HUES64 (cell line): Measurements from ENCODE around the gene DOK5.

ENCODE experiments used
- H3K27ac ChIP-seq: 2 replicates; pipeline ENCODE4 v1.7.0; 2013; ENCODE audit warnings: low read depth, low read length, inconsistent platforms
- H3K27me3 ChIP-seq: 2 replicates; pipeline ENCODE4 v1.6.1; 2013; ENCODE audit warnings: mild to moderate bottlenecking, low read length; ENCODE audit not compliant: insufficient read depth
- H3K36me3 ChIP-seq: 2 replicates; pipeline ENCODE4 v1.6.1; 2013; ENCODE audit warnings: mild to moderate bottlenecking, low read length; ENCODE audit not compliant: insufficient read depth
- H3K4me1 ChIP-seq: 2 replicates; pipeline ENCODE4 v1.6.1; 2013; ENCODE audit warnings: mild to moderate bottlenecking, low read length, moderate library complexity; ENCODE audit not compliant: insufficient read depth
- H3K4me3 ChIP-seq: 2 replicates; pipeline ENCODE4 v1.5.1; 2013; ENCODE audit warnings: mild to moderate bottlenecking, low read length, moderate library complexity
- H3K9ac ChIP-seq: 2 replicates; pipeline ENCODE4 v1.6.1; 2013; ENCODE audit warnings: mild to moderate bottlenecking, low read depth, low read length
- H3K9me3 ChIP-seq: 2 replicates; pipeline ENCODE4 v1.6.1; 2013; ENCODE audit warnings: low read depth, low read length; ENCODE audit not compliant: insufficient read depth
- WGBS: fragments of 150-250, 120-280 bp; methylation state at CpG from one replicate; pipeline ENCODE4 v1.1.7; 2013; ENCODE audit warnings: missing lambda C conversion rate; 5-methylcytosine and 5-hydroxymethylcytosine counted together

DOK5 gene

GRCh38 chr20:54650052-54650719, 174.8 kb downstream of the DOK5 start:
- WGBS, result 60% methylated on average over 4 of the region's 4 CpGs
- no peaks in the 10 kb centered on the region for H3K36me3 ChIP-seq

GRCh38 chr20:54651252-54651651, 175.9 kb downstream of the DOK5 start:
- Histone ChIP-seq H3K27ac (no peak overlapping the region), H3K36me3 (no peaks in the 10 kb centered on the region), H3K27me3 (no peaks in the 10 kb centered on the region), H3K4me3 (no peak overlapping the region), H3K9ac (no peak overlapping the region), H3K4me1 (peaks cover 11% of the 10 kb centered on the region; the same call in 1 of the 2 replicates), H3K9me3 (no peaks in the 10 kb centered on the region)
- 99% methylated on average over 3 of the region's 3 CpGs for WGBS

More at GRCh38 chr20:54650052-54650719, 174.8 kb downstream of the DOK5 start:
- Histone ChIP-seq H3K9me3 (no peaks in the 10 kb centered on the region), H3K27me3 (no peaks in the 10 kb centered on the region), H3K4me3 (no peak overlapping the region), H3K9ac (no peak overlapping the region), H3K27ac (no peak overlapping the region), H3K4me1 (peaks cover 11% of the 10 kb centered on the region; the same call in 1 of the 2 replicates)

- 82% methylated on average over 4 of the region's 4 CpGs for WGBS
- no peaks in the 10 kb centered on the region for H3K36me3 ChIP-seq
- no peak overlapping the region for H3K4me3 ChIP-seq
- H3K27me3 ChIP-seq, result no peaks in the 10 kb centered on the region
- H3K4me1 ChIP-seq, result peaks cover 12% of the 10 kb centered on the region
- H3K27ac ChIP-seq, result no peak overlapping the region
- H3K9ac ChIP-seq, result no peak overlapping the region
- H3K9me3 ChIP-seq, result no peaks in the 10 kb centered on the region
These were observed 179.1 kb downstream of the DOK5 start for GRCh38 chr20:54654450-54654849.

GRCh38 chr20:54657268-54657826, 182.0 kb downstream of the DOK5 start:
- no peak overlapping the region for H3K4me3 ChIP-seq
- no peaks in the 10 kb centered on the region for H3K36me3 ChIP-seq
- WGBS, result 81% methylated on average over 2 of the region's 2 CpGs
- H3K27ac ChIP-seq, result no peak overlapping the region
- no peak overlapping the region for H3K9ac ChIP-seq
- H3K4me1 ChIP-seq, result peaks cover 23% of the 10 kb centered on the region
- peaks cover under 1% of the 10 kb centered on the region; the same call in 1 of the 2 replicates for H3K27me3 ChIP-seq
- H3K9me3 ChIP-seq, result no peaks in the 10 kb centered on the region

- WGBS, result 95% methylated on average over 5 of the region's 5 CpGs
- Histone ChIP-seq H3K9ac (no peak overlapping the region), H3K36me3 (no peaks in the 10 kb centered on the region), H3K9me3 (no peaks in the 10 kb centered on the region), H3K27ac (no peak overlapping the region), H3K4me3 (no peak overlapping the region), H3K4me1 (peaks cover 34% of the 10 kb centered on the region), H3K27me3 (peaks cover 13% of the 10 kb centered on the region)
These were observed 183.1 kb downstream of the DOK5 start for GRCh38 chr20:54658525-54658924.

- H3K9ac ChIP-seq, result no peak overlapping the region
- H3K27me3 ChIP-seq, result peaks cover 14% of the 10 kb centered on the region
- no peaks in the 10 kb centered on the region for H3K36me3 ChIP-seq
- H3K27ac ChIP-seq, result no peak overlapping the region
- WGBS, result 61% methylated on average over 2 of the region's 3 CpGs
- H3K4me3 ChIP-seq, result no peak overlapping the region
- H3K4me1 ChIP-seq, result peaks cover 31% of the 10 kb centered on the region
- no peaks in the 10 kb centered on the region for H3K9me3 ChIP-seq
These were observed 185.9 kb downstream of the DOK5 start for GRCh38 chr20:54661265-54661664.

GRCh38 chr20:54661880-54662465, 186.6 kb downstream of the DOK5 start:
- Histone ChIP-seq H3K27me3 (peaks cover 14% of the 10 kb centered on the region), H3K4me1 (peaks cover 31% of the 10 kb centered on the region), H3K27ac (peak overlapping the region; percentile 36), H3K9ac (no peak overlapping the region; the same call in 1 of the 2 replicates), H3K36me3 (no peaks in the 10 kb centered on the region), H3K4me3 (no peak overlapping the region), H3K9me3 (no peaks in the 10 kb centered on the region)
- WGBS, result 12% methylated on average over 8 of the region's 8 CpGs

- no peak overlapping the region for H3K9ac ChIP-seq
- peaks cover 26% of the 10 kb centered on the region for H3K4me1 ChIP-seq
- H3K9me3 ChIP-seq, result no peaks in the 10 kb centered on the region
- H3K4me3 ChIP-seq, result no peak overlapping the region
- no peak overlapping the region for H3K27ac ChIP-seq
- WGBS, result 92% methylated on average over 1 of the region's 1 CpG
- peaks cover 14% of the 10 kb centered on the region for H3K27me3 ChIP-seq
- H3K36me3 ChIP-seq, result no peaks in the 10 kb centered on the region
These were observed 190.4 kb downstream of the DOK5 start for GRCh38 chr20:54665812-54666211.

- Histone ChIP-seq H3K9me3 (no peaks in the 10 kb centered on the region), H3K4me1 (peaks cover 3% of the 10 kb centered on the region; the same call in 1 of the 2 replicates), H3K4me3 (no peak overlapping the region), H3K27me3 (0 out of 2 replicates have a peak, but pooled peaks cover 2% of the 10 kb centered on the region), H3K36me3 (no peaks in the 10 kb centered on the region), H3K9ac (no peak overlapping the region), H3K27ac (no peak overlapping the region)
- 50% methylated on average over 12 of the region's 12 CpGs for WGBS
These were observed 193.1 kb downstream of the DOK5 start for GRCh38 chr20:54668271-54669039.

GRCh38 chr20:54669040-54669363, 193.6 kb downstream of the DOK5 start:
- Histone ChIP-seq H3K4me3 (no peak overlapping the region), H3K9ac (no peak overlapping the region), H3K27ac (no peak overlapping the region), H3K4me1 (peaks cover 3% of the 10 kb centered on the region; the same call in 1 of the 2 replicates), H3K27me3 (no peaks in the 10 kb centered on the region), H3K9me3 (no peaks in the 10 kb centered on the region), H3K36me3 (no peaks in the 10 kb centered on the region)
- WGBS, result 85% methylated on average over 4 of the region's 4 CpGs

- Histone ChIP-seq H3K4me3 (no peak overlapping the region), H3K9me3 (no peaks in the 10 kb centered on the region), H3K4me1 (peaks cover 8% of the 10 kb centered on the region), H3K27me3 (no peaks in the 10 kb centered on the region), H3K27ac (no peak overlapping the region), H3K36me3 (no peaks in the 10 kb centered on the region), H3K9ac (no peak overlapping the region)
- 100% methylated on average over 1 of the region's 1 CpG for WGBS
These were observed 202.9 kb downstream of the DOK5 start for GRCh38 chr20:54678253-54678652.
